PFSK-1 (cell line): ENCODE data around the gene SIX3.

Source experiments
- POLR2AphosphoS5 ChIP-seq: IDR thresholded peaks from 2 replicates; pipeline ENCODE4 v1.6.1; 2012; ENCODE audit warnings: low read depth, mild to moderate bottlenecking, control low read depth, low read length, moderate library complexity
- REST ChIP-seq, 2 experiments: IDR thresholded peaks; 2 replicates each; pipeline versions ENCODE4 v1.6.1 to v1.8.0; 2011 to 2012; ENCODE audit warnings: low read depth in 2 of 2, low read length in 2 of 2, control low read depth in 1 of 2, inconsistent platforms in 1 of 2, mild to moderate bottlenecking in 1 of 2, moderate library complexity in 1 of 2; ENCODE audit not compliant: insufficient read depth in 1 of 2
- SIN3A ChIP-seq: IDR thresholded peaks from 2 replicates; pipeline ENCODE4 v1.6.1; 2012; ENCODE audit warnings: mild to moderate bottlenecking, low read length, moderate library complexity, borderline replicate concordance; ENCODE audit not compliant: insufficient read depth
- TAF1 ChIP-seq: IDR thresholded peaks from 2 replicates; pipeline ENCODE4 v1.6.1; 2012; ENCODE audit warnings: low read length, control low read depth, borderline replicate concordance; ENCODE audit not compliant: insufficient read depth

GRCh38 chr2:44948565-44949328 lies 7.2 kb downstream of the SIX3 start:
- TF ChIP-seq POLR2AphosphoS5 (no peak), TAF1 (no peak), REST (IDR thresholded peaks at IDR 0.05; ENCODE audit: insufficient read depth in 1 of 2, low read depth in 2 of 2, low read length in 2 of 2) (no peak), SIN3A (no peak)
